GM19193 (cell line): Measurements from ENCODE around the gene DCAF17.

Experiments used
- POLR2A ChIP-seq: IDR thresholded peaks from 4 replicates; pipeline ENCODE4 v1.6.1; 2011; ENCODE audit not compliant: insufficient read depth, insufficient read length; ENCODE audit errors: extremely low read depth

The DCAF17 gene

GRCh38 chr2:171404719-171405118 is 29.3 kb upstream of the DCAF17 start:
- TF ChIP-seq POLR2A, result no peak

- no peak for TF ChIP-seq POLR2A
Observed at GRCh38 chr2:171405546-171405945, 28.5 kb upstream of the DCAF17 start.

DNA sequence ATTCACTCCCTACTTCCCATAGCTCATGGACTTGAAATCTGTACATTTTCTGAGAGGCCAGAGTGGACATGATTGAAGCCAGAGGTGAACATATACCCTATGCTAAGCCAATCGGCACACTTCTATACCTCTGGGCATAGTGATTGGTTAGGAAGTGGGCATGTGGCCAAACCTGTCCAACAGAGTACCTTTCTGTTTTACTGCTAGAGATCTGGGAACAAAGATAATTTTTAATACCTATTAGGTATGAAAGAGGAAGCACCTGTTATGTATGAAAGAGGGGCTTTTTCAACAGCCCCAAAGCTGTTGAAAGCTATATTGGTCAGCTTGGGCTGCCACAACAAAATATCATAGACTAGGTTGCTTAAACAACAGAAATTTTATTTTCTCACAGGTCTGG is 28.0 kb upstream of the DCAF17 start:
- no peak for TF ChIP-seq POLR2A

DNA sequence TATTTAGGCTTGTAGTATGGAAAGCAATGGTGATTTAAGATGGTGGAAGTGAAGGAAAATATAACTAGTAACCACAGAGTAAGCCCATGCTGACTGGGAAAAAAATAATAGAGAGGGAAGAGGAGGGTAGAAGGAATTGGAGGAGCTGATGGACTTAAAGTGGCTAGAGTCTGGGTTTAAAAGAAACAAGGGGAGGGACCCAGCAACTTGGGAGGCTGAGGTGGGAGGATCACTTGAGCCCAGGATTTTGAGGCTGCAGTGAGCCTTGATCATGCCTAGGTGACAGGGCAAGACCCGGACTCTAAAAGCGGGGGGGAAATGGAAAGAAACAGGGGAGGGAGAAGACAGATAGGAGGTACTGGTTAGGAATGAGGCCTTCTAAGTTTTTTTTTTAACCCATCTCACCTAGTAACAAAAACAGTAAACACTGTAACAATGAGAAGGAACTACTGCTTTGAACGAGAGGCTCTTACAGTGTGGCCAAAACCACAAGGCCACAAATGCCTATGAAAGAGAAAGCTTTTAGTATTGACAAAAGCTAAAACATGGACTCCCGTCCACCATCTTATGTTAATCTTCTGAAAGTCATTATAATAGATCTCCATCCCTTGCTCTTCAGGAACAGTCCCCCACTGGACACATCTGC is 26.9 kb upstream of the DCAF17 start:
- no peak for TF ChIP-seq POLR2A

DNA sequence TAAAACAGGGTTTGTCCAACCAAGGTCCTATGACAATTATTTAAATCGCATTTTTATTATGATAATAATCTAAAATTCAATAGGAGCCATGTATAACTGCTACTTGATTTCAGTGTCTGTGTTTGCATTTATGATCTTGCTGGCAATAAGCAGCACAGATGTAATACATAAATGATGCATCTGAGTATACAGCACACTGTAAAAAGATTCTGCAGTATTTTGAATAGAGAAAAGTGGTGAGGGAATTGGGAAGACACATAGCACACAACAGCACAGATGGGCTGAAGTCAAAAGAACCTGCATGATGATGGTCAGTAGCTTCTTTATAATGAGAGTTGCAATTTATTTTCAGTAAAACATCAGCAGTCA is 26.4 kb upstream of the DCAF17 start:
- TF ChIP-seq POLR2A, result no peak

DNA sequence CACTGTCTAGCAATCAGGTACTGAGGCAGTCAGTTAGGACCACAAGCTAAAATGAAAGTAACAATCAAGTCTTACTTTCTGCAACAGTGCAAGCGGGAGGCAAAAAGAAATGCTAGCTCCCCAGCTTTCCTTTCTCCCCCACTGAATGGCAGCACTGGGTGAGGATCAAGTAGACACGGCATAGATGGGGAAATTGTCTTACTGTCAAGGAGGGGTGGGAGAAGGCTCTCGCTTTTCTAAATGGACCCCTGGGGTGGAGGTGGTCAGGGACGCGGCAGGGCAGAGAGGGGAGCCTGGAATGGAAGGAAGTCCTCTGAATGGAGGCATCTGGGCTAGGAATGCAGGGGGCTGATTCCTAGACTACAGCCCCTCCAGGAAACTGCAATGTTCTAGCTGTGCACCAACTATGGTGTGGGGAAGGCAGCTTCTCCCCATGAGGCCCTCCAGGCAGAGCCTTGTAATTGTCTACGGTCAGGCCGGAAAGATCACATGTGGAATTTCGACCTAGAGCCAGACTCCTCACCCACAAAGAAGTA is 24.5 kb upstream of the DCAF17 start:
- TF ChIP-seq POLR2A, result no peak

GRCh38 chr2:171410101-171410500 is 23.9 kb upstream of the DCAF17 start:
- no peak for TF ChIP-seq POLR2A

GRCh38 chr2:171410624-171411023 is 23.4 kb upstream of the DCAF17 start:
- TF ChIP-seq POLR2A, result no peak

DNA sequence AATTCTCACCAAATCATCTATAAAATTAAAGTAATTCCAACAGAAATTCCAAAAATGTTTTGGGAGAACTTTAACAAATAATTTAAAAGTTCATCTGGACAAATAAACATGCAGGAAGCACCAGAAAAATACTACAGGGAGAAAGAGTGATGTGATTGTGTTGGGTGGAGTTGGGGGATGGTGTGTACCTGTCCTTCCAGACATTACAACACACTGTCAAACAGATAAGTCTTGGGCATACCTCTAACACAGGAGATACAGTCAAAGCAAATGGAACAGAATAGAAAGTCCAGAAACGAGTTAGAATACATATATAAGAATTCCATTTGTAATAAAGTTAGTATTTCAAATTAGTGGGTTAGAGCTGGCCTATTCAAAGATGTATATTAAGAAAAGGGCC is 22.8 kb upstream of the DCAF17 start:
- no peak for TF ChIP-seq POLR2A

GRCh38 chr2:171411791-171412483 is 22.1 kb upstream of the DCAF17 start:
- no peak for TF ChIP-seq POLR2A

DNA sequence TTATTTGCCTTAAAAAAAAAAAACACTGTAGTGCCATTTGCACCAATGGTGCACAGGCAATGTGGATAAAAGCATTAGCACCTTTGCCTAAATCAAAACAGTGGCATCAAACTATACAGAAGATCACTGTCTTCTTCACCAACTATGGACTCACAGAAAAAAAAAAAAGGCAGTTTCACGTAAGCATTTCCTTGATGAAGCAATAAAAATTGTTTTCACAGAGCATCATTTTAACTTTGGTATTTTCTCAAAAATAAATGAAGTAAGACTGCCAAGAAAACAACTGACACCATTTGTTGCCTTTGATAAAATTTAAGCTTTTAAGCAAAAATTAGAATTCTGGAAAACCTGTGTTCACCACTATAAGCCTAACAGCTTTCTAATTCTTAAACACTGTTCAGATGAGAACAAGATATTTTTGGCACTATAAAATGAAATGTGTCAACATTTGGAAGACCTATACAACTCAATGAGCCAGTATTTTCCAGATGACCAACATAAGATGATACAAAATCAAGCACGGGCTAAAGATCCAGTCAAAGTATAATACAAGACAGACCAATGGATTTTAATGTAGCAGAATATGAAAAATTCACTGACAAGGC is 21.4 kb upstream of the DCAF17 start:
- TF ChIP-seq POLR2A, result no peak

DNA sequence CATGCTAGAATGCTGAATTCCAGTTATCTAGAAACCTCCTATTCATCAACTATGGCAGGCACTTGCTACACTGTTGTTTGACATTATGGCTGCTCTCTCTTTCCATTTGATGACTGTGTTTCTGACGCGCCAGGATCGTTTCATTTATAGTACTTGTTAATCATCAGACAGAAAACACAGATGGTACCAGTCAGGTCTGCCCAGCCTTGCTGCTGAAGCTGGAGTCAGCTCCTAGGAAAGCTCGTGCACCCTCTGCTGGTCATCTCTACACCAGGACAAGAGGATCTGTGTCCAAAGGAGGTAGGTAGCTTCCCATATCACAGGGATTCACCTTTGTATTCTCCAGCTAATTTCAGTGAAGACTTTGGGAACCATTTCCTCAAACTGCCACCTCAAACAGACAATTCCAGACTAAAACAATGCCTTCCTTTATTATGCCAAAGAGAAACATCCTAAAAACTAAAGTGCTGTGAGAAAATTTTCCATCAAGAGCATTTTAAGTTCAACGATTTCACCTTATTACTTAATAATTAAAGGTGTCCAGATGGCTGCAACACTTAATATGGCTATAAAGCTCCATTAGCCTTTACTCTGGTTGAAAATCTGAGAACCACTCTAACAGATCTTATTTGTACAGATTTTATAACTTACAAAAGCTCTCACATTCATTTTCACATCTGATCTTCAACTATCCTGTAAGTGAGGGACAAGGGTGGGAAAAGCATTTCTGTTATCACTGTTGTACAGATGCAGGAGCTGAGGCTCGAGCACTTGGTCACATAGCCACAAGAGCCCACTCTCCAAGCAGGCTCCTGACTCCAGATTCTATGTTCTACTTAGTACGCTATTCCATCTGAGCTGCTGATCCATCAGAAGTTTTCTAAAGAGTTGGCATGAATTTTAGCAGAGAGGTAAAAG is 17.8 kb upstream of the DCAF17 start:
- TF ChIP-seq POLR2A, result no peak

DNA sequence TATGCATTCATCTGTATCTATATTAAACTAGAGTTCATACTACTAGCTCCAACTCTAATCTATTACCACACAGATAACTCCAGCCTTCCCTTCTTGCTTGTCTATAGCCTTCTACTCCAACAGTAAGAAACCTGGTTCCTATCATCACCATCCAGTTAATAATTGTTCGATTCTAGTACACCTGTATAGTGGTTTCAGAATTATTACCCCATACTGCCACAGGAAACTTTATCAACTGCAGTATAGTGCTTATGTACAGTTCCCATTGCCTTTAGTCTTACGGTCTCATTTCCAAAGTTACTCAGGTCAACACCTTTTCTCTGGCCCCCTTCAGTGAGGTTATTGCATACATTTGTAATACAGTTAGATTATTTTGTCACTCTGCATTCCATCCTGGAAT is 14.7 kb upstream of the DCAF17 start:
- TF ChIP-seq POLR2A, result no peak

DNA sequence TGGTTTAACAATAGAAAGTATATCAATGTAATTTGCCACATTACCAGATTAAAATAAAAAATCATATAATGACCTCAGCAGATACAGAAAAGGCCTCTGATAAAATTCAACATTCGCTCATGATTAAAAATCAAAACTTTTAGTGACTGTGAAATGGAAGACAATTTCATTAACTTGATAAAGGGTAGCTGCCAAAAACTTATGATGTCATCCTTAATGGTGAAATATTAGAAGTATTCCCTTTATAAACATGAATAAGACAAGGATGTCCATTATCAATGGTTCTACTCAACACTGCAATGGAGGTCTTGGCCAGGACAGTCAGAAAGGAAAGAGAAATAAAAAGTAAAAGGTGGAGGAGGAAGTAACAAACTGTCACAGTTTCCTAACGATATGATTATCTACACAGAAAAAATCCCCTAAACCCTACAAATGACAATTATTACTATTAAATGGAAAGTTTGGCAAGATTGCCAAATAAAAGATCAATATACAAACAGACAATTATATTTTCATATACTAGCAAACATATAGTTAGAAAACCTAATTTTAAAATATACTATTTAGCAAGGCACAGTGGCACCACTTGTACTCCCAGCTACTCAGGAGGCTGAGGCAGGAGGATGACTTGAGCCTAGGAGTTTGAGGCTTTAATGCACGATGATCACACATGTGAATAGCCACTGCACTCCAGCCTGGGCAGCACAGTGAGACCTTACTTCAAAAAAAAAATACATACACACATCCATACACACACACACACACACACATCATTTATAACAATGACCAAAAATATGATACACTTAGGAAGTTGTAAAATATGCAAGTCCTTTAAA is 13.1 kb upstream of the DCAF17 start:
- TF ChIP-seq POLR2A, result no peak
